Mesothelial cell of epicardium (in vitro differentiated cells): ENCODE data around the gene LAMA2. TPM values are rescaled to one million over a fixed set of nuclear protein-coding genes. Genes with fewer than 3 reads are reported as not detected.

Experiments used
- DNase-seq, 2 experiments: peaks; one replicate each; pipeline ENCODE4 v3.0.0; 2021; ENCODE audit warnings: low spot score in 2 of 2; ENCODE audit not compliant: unreplicated experiment in 2 of 2
- H3K27ac Mint-ChIP-seq: 2 replicates; pipeline ENCODE4 v1.8.0; 2021; ENCODE audit warnings: mixed read lengths
- H3K27me3 Mint-ChIP-seq: 2 replicates; pipeline ENCODE4 v1.8.0; 2021; ENCODE audit warnings: low read depth, mixed read lengths
- H3K36me3 Mint-ChIP-seq: 2 replicates; pipeline ENCODE4 v1.8.0; 2021; ENCODE audit warnings: mixed read lengths
- H3K4me1 Mint-ChIP-seq: 2 replicates; pipeline ENCODE4 v1.8.0; 2021; ENCODE audit warnings: mixed read lengths
- H3K4me3 Mint-ChIP-seq: 2 replicates; pipeline ENCODE4 v1.8.0; 2021; ENCODE audit warnings: mild to moderate bottlenecking, moderate library complexity, mixed read lengths
- H3K9me3 Mint-ChIP-seq: 2 replicates; pipeline ENCODE4 v1.8.0; 2021; ENCODE audit warnings: mixed read lengths
- total RNA-seq: library from RNA; stranded (reverse); gene quantifications from 3 replicates; pipeline ENCODE4 v1.2.1, GENCODE V29; 2021
- TF ChIP-seq, protein P1 (sequence below): fragments of 200-600 bp; sonication (generic); IDR thresholded peaks from one replicate; pipeline ENCODE4 v1.5.0; 2021; ENCODE audit warnings: antibody characterized with exemption; ENCODE audit not compliant: unreplicated experiment

The LAMA2 gene
- total RNA-seq, 1 donor from 2014 or later: 63.2 TPM

DNA sequence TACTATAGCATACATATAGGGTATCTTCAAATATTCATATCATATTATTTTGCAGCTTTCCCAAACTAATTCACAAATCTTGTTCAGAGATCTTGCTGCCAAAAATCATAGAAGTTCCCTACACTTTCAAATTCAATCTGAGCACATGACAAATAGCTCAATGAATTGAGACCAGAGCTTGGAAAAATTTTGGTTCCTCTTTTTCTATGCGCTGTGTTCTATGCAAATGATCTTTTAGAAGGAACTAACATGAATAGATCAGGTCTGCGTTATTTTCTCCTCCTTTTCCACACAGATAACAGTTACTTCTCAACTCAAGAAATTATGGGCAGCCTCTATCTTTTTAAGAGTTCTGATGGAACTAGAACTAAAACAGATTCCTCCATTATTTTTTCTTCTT lies 510.7 kb downstream of the LAMA2 start:
- Mint-ChIP-seq H3K9me3 (no peaks in the 10 kb centered on the region), H3K4me1 (peaks cover 7% of the 10 kb centered on the region), H3K27me3 (no peaks in the 10 kb centered on the region), H3K4me3 (no peak overlapping the region), H3K36me3 (no peaks in the 10 kb centered on the region), H3K27ac (no peak overlapping the region)
- TF ChIP-seq, protein P1, sequence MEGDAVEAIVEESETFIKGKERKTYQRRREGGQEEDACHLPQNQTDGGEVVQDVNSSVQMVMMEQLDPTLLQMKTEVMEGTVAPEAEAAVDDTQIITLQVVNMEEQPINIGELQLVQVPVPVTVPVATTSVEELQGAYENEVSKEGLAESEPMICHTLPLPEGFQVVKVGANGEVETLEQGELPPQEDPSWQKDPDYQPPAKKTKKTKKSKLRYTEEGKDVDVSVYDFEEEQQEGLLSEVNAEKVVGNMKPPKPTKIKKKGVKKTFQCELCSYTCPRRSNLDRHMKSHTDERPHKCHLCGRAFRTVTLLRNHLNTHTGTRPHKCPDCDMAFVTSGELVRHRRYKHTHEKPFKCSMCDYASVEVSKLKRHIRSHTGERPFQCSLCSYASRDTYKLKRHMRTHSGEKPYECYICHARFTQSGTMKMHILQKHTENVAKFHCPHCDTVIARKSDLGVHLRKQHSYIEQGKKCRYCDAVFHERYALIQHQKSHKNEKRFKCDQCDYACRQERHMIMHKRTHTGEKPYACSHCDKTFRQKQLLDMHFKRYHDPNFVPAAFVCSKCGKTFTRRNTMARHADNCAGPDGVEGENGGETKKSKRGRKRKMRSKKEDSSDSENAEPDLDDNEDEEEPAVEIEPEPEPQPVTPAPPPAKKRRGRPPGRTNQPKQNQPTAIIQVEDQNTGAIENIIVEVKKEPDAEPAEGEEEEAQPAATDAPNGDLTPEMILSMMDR: no peak
- DNase-seq: no peak

DNA sequence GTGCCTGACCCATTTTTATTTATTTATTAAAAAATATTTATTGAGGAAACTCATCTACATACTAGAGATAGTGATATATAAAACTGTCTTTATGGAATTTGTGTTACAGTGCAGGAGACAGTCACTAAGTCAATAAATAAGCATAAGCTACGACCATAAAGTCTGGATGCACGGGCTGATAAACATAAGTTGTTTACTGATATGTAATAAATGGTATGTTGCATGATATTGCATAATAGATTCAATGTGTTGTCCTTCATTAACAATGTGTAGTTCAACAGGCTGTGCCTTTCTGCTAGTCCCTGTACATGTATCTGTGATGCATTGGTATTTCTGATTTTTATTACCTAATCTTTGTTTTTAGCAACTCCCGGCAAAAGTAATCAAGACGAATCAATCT lies 515.8 kb downstream of the LAMA2 start:
- H3K4me1 Mint-ChIP-seq: no peaks in the 10 kb centered on the region
- peaks cover 7% of the 10 kb centered on the region for H3K36me3 Mint-ChIP-seq

DNA sequence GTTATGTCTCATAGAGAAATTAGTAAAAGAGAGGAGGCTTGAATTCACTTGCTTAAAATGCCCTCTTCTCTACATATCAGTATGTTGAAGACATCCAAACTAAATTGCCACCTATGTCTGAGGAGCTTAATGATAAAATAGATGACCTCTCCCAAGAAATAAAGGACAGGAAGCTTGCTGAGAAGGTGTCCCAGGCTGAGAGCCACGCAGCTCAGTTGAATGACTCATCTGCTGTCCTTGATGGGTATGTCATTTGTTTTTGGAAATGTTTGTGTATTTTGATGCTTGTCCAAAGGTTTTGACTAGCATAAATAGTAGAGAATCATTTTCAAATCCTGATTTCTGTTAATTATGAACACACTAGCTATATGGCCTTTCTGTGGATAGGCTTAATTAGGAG lies 519.3 kb downstream of the LAMA2 start:
- TF ChIP-seq, protein P1: no peak
- H3K27ac Mint-ChIP-seq: no peak overlapping the region
- no peaks in the 10 kb centered on the region for H3K9me3 Mint-ChIP-seq
- peaks cover 15% of the 10 kb centered on the region for H3K36me3 Mint-ChIP-seq
- H3K27me3 Mint-ChIP-seq: no peaks in the 10 kb centered on the region
- DNase-seq: no peak
- H3K4me3 Mint-ChIP-seq: no peak overlapping the region
- no peaks in the 10 kb centered on the region for H3K4me1 Mint-ChIP-seq

More for the DNA sequence above, 515.8 kb downstream of the LAMA2 start:
- Mint-ChIP-seq H3K27me3 (no peaks in the 10 kb centered on the region), H3K27ac (no peak overlapping the region), H3K9me3 (no peaks in the 10 kb centered on the region), H3K4me3 (no peak overlapping the region)
- no peak for DNase-seq
- TF ChIP-seq, protein P1: no peak

DNA sequence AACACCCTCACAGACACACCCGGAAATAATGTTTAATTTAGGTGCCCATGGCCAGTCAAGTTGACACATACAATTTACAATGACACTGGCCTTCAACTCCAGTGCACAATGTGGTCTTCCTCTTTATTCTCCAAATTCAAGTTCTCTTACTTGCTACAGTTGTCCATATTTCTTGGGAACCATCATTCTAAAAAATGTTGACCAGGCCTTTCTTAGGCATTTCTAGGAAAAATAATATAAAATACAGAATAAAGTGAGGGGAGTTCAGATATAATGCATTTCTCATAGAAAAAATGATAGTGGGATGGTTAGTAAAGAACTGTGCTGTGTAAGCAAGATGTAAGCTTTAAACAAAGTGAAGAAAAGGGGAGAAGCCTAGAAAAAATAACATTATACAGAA lies 528.2 kb downstream of the LAMA2 start:
- Mint-ChIP-seq H3K27ac (no peak overlapping the region), H3K4me3 (no peak overlapping the region), H3K9me3 (no peaks in the 10 kb centered on the region), H3K4me1 (no peaks in the 10 kb centered on the region), H3K27me3 (no peaks in the 10 kb centered on the region), H3K36me3 (peaks cover 5% of the 10 kb centered on the region)
- no peak for DNase-seq
- TF ChIP-seq, protein P1: no peak

DNA sequence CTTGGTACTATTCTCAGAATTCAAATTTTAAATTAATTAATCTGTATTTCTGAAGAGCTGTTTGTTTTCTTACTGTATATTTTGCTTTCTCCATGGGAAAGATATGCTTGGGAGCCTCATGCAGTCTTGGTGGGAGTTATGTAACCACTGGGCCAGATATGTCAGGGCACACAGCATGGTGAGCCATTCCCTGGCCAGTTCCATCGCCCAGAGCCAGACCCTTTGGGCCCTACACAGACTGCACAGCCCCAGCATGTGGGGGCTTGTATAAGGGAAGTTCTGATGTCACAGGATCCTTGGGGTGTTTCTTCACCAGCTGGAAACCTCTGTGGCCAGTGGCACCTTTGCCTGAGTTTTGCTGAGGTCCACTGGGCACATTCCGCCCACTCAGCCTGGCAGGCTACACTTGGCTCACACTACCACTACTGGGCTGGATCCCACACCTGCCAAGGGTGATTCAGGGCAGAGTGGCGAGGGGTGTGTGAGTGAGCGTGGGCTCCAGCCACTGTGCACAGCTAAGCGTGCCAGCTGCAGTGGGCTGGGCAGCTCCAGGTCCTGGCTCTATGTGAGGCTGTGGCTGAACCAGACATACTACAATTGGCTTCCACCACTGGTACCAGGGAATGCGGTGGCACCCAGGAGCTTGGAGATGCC lies 533.5 kb downstream of the LAMA2 start:
- no peak overlapping the region for H3K27ac Mint-ChIP-seq
- TF ChIP-seq, protein P1: no peak
- H3K4me3 Mint-ChIP-seq: no peak overlapping the region
- H3K27me3 Mint-ChIP-seq: no peaks in the 10 kb centered on the region
- DNase-seq: no peak
- H3K36me3 Mint-ChIP-seq: no peaks in the 10 kb centered on the region
- H3K9me3 Mint-ChIP-seq: no peaks in the 10 kb centered on the region
- no peaks in the 10 kb centered on the region for H3K4me1 Mint-ChIP-seq
